Left lung (tissue), 10 donors: ENCODE results near the gene MCF2L. TPM values are rescaled to one million over a fixed set of nuclear protein-coding genes. Genes with fewer than 3 reads are reported as not detected.

Source experiments
- ATAC-seq: fragments of 200-7000 bp; cut with Tn5 transposase; one replicate; pipeline ENCODE4 v1.9.1; 2020; ENCODE audit warnings: moderate library complexity
- DNase-seq, 4 donors: peaks; one replicate each; pipeline ENCODE4 v3.0.0-alpha.2; 2013 to 2020
- H3K27ac ChIP-seq, 2 donors: fragments of 200-600 bp; sonication (generic) in 1 of 2; one replicate each; pipeline versions ENCODE4 v1.5.0 to v1.8.0; 2020 to 2021
- H3K27me3 ChIP-seq, 2 donors: fragments of 200-600 bp; sonication (generic) in 1 of 2; one replicate each; pipeline versions ENCODE4 v1.5.0 to v1.8.0; 2020 to 2021
- H3K36me3 ChIP-seq, 2 donors: fragments of 200-600 bp; sonication (generic) in 1 of 2; one replicate each; pipeline versions ENCODE4 v1.5.0 to v1.8.0; 2020 to 2021
- H3K4me1 ChIP-seq, 2 donors: fragments of 200-600 bp; one replicate each; pipeline ENCODE4 v1.8.0; 2021
- H3K4me3 ChIP-seq, 2 donors: fragments of 200-600 bp; sonication (generic) in 1 of 2; one replicate each; pipeline versions ENCODE4 v1.5.0 to v1.8.0; 2020 to 2021; ENCODE audit warnings: mild to moderate bottlenecking in 1 of 2
- H3K9me3 ChIP-seq, 2 donors: fragments of 200-600 bp; sonication (generic) in 1 of 2; one replicate each; pipeline versions ENCODE4 v1.5.0 to v1.8.0; 2020 to 2021
- CTCF ChIP-seq, 2 donors: fragments of 200-600 bp; sonication (generic) in 1 of 2; IDR thresholded peaks; one replicate each; pipeline versions ENCODE4 v1.5.0 to v1.8.0; 2021; ENCODE audit warnings: antibody characterized with exemption in 2 of 2
- intact Hi-C, 2 donors: fragments of 100-400 bp; cut with DNase I; formaldehyde crosslinking; loops; one replicate each; pipeline versions ENCODE4 v1.11.2 to v1.14.2; 2022
- polyA plus RNA-seq, 6 donors: library from polyadenylated mRNA; unstranded; fragments of 120-200 nt; gene quantifications; one replicate each; pipeline ENCODE4 v1.2.1, GENCODE V29; 2013; ENCODE audit not compliant: insufficient read length in 6 of 6
- total RNA-seq, 2 donors: library from RNA; stranded (reverse); fragmentation: NEBNext Ultra II Directional; extraction: Animal tissue kit (Norgen Biotek cat#: 25700); gene quantifications; one replicate each; pipeline ENCODE4 v1.2.1, GENCODE V29; 2021
- donor health status: DM: no; HTN: yes; CAD: no.
- donor health status: DM: no; HTN: no; CAD: no.

Gene MCF2L
- total and polyA plus RNA-seq, 8 donors = 22.2 to 39.5 (median 33.7) TPM

GRCh38 chr13:113061271-113061625, 92.2 kb downstream of the MCF2L start:
- Histone ChIP-seq H3K4me1 (no peaks in the 10 kb centered on the region), H3K36me3 (peaks cover 0 to 15% of the 10 kb centered on the region in 2 donors), H3K4me3 (no peak overlapping the region), H3K9me3 (no peaks in the 10 kb centered on the region), H3K27ac (no peak overlapping the region), H3K27me3 (no peaks in the 10 kb centered on the region)
- DNase-seq = peak in 1 of 4 donors; percentile 54
- ATAC-seq = no peak
- no peak for TF ChIP-seq CTCF (IDR thresholded peaks at IDR 0.05)
- intact Hi-C loops = no loop called here

- Histone ChIP-seq H3K27ac (no peak overlapping the region), H3K9me3 (no peaks in the 10 kb centered on the region), H3K27me3 (no peaks in the 10 kb centered on the region), H3K36me3 (peaks cover 0 to 15% of the 10 kb centered on the region in 2 donors), H3K4me3 (no peak overlapping the region), H3K4me1 (no peaks in the 10 kb centered on the region)
- no peak for TF ChIP-seq CTCF (IDR thresholded peaks at IDR 0.05)
- peak in 1 of 4 donors; percentile 58 for DNase-seq
- ATAC-seq = no peak
- intact Hi-C loops = no loop called here
Observed at GRCh38 chr13:113061796-113062425, 92.9 kb downstream of the MCF2L start.

GRCh38 chr13:113062691-113063090, 93.7 kb downstream of the MCF2L start:
- no peak for ATAC-seq
- intact Hi-C loops = no loop called here
- peaks cover 0 to 15% of the 10 kb centered on the region in 2 donors for H3K36me3 ChIP-seq

GRCh38 chr13:113063091-113063491, 94.1 kb downstream of the MCF2L start:
- Histone ChIP-seq H3K4me3 (no peak overlapping the region), H3K27ac (no peak overlapping the region), H3K4me1 (no peaks in the 10 kb centered on the region), H3K36me3 (peaks cover 0 to 15% of the 10 kb centered on the region in 2 donors), H3K27me3 (no peaks in the 10 kb centered on the region), H3K9me3 (no peaks in the 10 kb centered on the region)
- DNase-seq (peak in 1 of 4 donors; percentile 69), ATAC-seq (no peak)
- intact Hi-C loops = no loop called here
- TF ChIP-seq CTCF (IDR thresholded peaks at IDR 0.05) = no peak

More at GRCh38 chr13:113062691-113063090, 93.7 kb downstream of the MCF2L start:
- Histone ChIP-seq H3K27me3 (no peaks in the 10 kb centered on the region), H3K4me3 (no peak overlapping the region), H3K9me3 (no peaks in the 10 kb centered on the region), H3K27ac (no peak overlapping the region), H3K4me1 (no peaks in the 10 kb centered on the region)
- peak in 1 of 4 donors; percentile 50 for DNase-seq
- TF ChIP-seq CTCF (IDR thresholded peaks at IDR 0.05) = no peak

- H3K9me3 ChIP-seq = no peaks in the 10 kb centered on the region
- H3K27me3 ChIP-seq = no peaks in the 10 kb centered on the region
- H3K27ac ChIP-seq = no peak overlapping the region
- no peaks in the 10 kb centered on the region for H3K4me1 ChIP-seq
- intact Hi-C loops = no loop called here
- peaks cover 0 to 15% of the 10 kb centered on the region in 2 donors for H3K36me3 ChIP-seq
- DNase-seq (peak in 1 of 4 donors; percentile 69), ATAC-seq (no peak)
- TF ChIP-seq CTCF (IDR thresholded peaks at IDR 0.05) = no peak
- H3K4me3 ChIP-seq = no peak overlapping the region
Observed at GRCh38 chr13:113064000-113064533, 95.1 kb downstream of the MCF2L start.
